Raji (cell line): ENCODE data around the gene LCA5L.

Experiments used
- POLR2A ChIP-seq: IDR thresholded peaks from 2 replicates; pipeline ENCODE4 v1.6.1; 2011; ENCODE audit warnings: low read depth, low read length, control low read depth; ENCODE audit not compliant: insufficient read depth

LCA5L gene

GRCh38 chr21:39381009-39381408, 64.6 kb downstream of the LCA5L start:
- TF ChIP-seq POLR2A = no peak

- peak; percentile 88 for TF ChIP-seq POLR2A
These were observed 65.3 kb downstream of the LCA5L start for GRCh38 chr21:39379986-39380891.

- no peak for TF ChIP-seq POLR2A
These were observed 68.0 kb downstream of the LCA5L start for GRCh38 chr21:39377444-39378050.

GRCh38 chr21:39375446-39375845, 70.1 kb downstream of the LCA5L start:
- no peak for TF ChIP-seq POLR2A

- TF ChIP-seq POLR2A = no peak
These were observed 71.5 kb downstream of the LCA5L start for GRCh38 chr21:39374046-39374445.

- no peak for TF ChIP-seq POLR2A
These were observed 71.9 kb downstream of the LCA5L start for GRCh38 chr21:39373634-39374033.

GRCh38 chr21:39367783-39368182, 77.8 kb downstream of the LCA5L start:
- no peak for TF ChIP-seq POLR2A

GRCh38 chr21:39366563-39366962, 79.0 kb downstream of the LCA5L start:
- TF ChIP-seq POLR2A = no peak

- TF ChIP-seq POLR2A = no peak
These were observed 80.6 kb downstream of the LCA5L start for GRCh38 chr21:39364949-39365348.

- TF ChIP-seq POLR2A = no peak
These were observed 81.7 kb downstream of the LCA5L start for GRCh38 chr21:39363607-39364555.

GRCh38 chr21:39362733-39363132, 82.8 kb downstream of the LCA5L start:
- no peak for TF ChIP-seq POLR2A

- no peak for TF ChIP-seq POLR2A
These were observed 86.2 kb downstream of the LCA5L start for GRCh38 chr21:39359382-39359781.
